NCI-H2107 treated with DMSO at 0.1 percent for 48 hours (cell line): Measurements from ENCODE around the gene CCDC146.
"Not testable (repeated sequence)": the region's sequence is repeated elsewhere in the genome, so short reads cannot be mapped to it uniquely, and the experiment has no call there.

ENCODE experiments used
- DNase-seq: peaks from one replicate; lab custom pipeline; 2025; ENCODE audit not compliant: unreplicated experiment; lab: John Stamatoyannopoulos, UW

The CCDC146 gene

GRCh38 chr7:77121860-77122681 is at the start of gene CCDC146:
Gene CCDC146, plus strand, starts transcription at chr7:77122615. Its CDS starts 45,054 bp downstream, at chr7:77167669.
- DNase-seq = peak; percentile 99

- DNase-seq = not testable (repeated sequence)
Observed at GRCh38 chr7:77074786-77075396, 47.5 kb upstream of the CCDC146 start.

GRCh38 chr7:77077060-77077459 is 45.4 kb upstream of the CCDC146 start:
- not testable (repeated sequence) for DNase-seq

GRCh38 chr7:77079112-77079511 is 43.3 kb upstream of the CCDC146 start:
- DNase-seq = not testable (repeated sequence)

- DNase-seq = not testable (repeated sequence)
Observed at GRCh38 chr7:77079624-77080023, 42.8 kb upstream of the CCDC146 start.

- DNase-seq = not testable (repeated sequence)
Observed at GRCh38 chr7:77080236-77080635, 42.2 kb upstream of the CCDC146 start.

GRCh38 chr7:77082192-77082591 is 40.2 kb upstream of the CCDC146 start:
- DNase-seq = not testable (repeated sequence)

- DNase-seq = not testable (repeated sequence)
Observed at GRCh38 chr7:77092301-77092700, 30.1 kb upstream of the CCDC146 start.

GRCh38 chr7:77100501-77100900 is 21.9 kb upstream of the CCDC146 start:
- DNase-seq = not testable (repeated sequence)

GRCh38 chr7:77101187-77101586 is 21.2 kb upstream of the CCDC146 start:
- not testable (repeated sequence) for DNase-seq

GRCh38 chr7:77102671-77103070 is 19.7 kb upstream of the CCDC146 start:
- DNase-seq = not testable (repeated sequence)

- DNase-seq = not testable (repeated sequence)
Observed at GRCh38 chr7:77105904-77106303, 16.5 kb upstream of the CCDC146 start.

GRCh38 chr7:77107659-77108058 is 14.8 kb upstream of the CCDC146 start:
- peak; percentile 34 for DNase-seq

- not testable (repeated sequence) for DNase-seq
Observed at GRCh38 chr7:77108362-77108761, 14.1 kb upstream of the CCDC146 start.

GRCh38 chr7:77112719-77113306 is 9.6 kb upstream of the CCDC146 start:
- DNase-seq = not testable (repeated sequence)

GRCh38 chr7:77125486-77125885 is 3.1 kb downstream of the CCDC146 start:
- DNase-seq = not testable (repeated sequence)

GRCh38 chr7:77127009-77127408 is 4.6 kb downstream of the CCDC146 start:
- not testable (repeated sequence) for DNase-seq

GRCh38 chr7:77128582-77129410 is 6.4 kb downstream of the CCDC146 start:
- DNase-seq = not testable (repeated sequence)

GRCh38 chr7:77131781-77132180 is 9.4 kb downstream of the CCDC146 start:
- DNase-seq = not testable (repeated sequence)

- DNase-seq = not testable (repeated sequence)
Observed at GRCh38 chr7:77138668-77139067, 16.3 kb downstream of the CCDC146 start.

- DNase-seq = not testable (repeated sequence)
Observed at GRCh38 chr7:77140291-77140690, 17.9 kb downstream of the CCDC146 start.
